H1 (cell line): Measurements from ENCODE around the gene MACROH2A1. TPM values are rescaled to one million over a fixed set of nuclear protein-coding genes. Genes with fewer than 3 reads are reported as not detected.

Source experiments
- CTCF ChIA-PET: fragments of 300-600 bp; sonication (Branson Sonifier 250); formaldehyde crosslinking; loops from one replicate; lab custom pipeline; 2021; ENCODE audit not compliant: partially characterized antibody; lab: Charles Lee
- POLR2A ChIA-PET: fragments of 300-600 bp; sonication (Branson Sonifier 250); formaldehyde crosslinking; loops from one replicate; lab custom pipeline; 2021; ENCODE audit warnings: inconsistent platforms; ENCODE audit not compliant: partially characterized antibody; lab: Charles Lee
- DNase-seq, 2 experiments: peaks; one replicate each; pipeline versions ENCODE4 v3.0.0 to v3.0.0-alpha.2; 2010 to 2022; ENCODE audit warnings: low spot score in 2 of 2, low read depth in 1 of 2, mixed read lengths in 1 of 2
- FAIRE-seq: peaks from 2 replicates; lab custom pipeline; 2011; peaks lifted over from hg19 to GRCh38; lab: Jason Lieb, UNC
- H2AFZ ChIP-seq: 2 replicates; pipeline ENCODE4 v1.8.1; 2012; ENCODE audit warnings: low read length, inconsistent platforms
- H2AK5ac ChIP-seq: 2 replicates; pipeline ENCODE4 v1.6.1; 2013; ENCODE audit warnings: low read depth, low read length
- H2BK120ac ChIP-seq: replicated peaks from 2 replicates; pipeline ENCODE3; 2013; ENCODE audit warnings: low read depth, low read length, inconsistent platforms
- H2BK12ac ChIP-seq: 2 replicates; pipeline ENCODE4 v1.6.1; 2013; ENCODE audit warnings: low read depth, low read length
- H2BK15ac ChIP-seq: 2 replicates; pipeline ENCODE4 v1.6.1; 2013; ENCODE audit warnings: low read length
- H2BK20ac ChIP-seq: 2 replicates; pipeline ENCODE4 v1.6.1; 2013; ENCODE audit warnings: low read length
- H2BK5ac ChIP-seq: 2 replicates; pipeline ENCODE4 v1.6.1; 2013; ENCODE audit warnings: low read depth, low read length
- H3K14ac ChIP-seq: 2 replicates; pipeline ENCODE4 v1.6.1; 2013; ENCODE audit warnings: inconsistent platforms; ENCODE audit not compliant: insufficient read length
- H3K18ac ChIP-seq: 2 replicates; pipeline ENCODE4 v1.6.1; 2013; ENCODE audit warnings: low read length; ENCODE audit errors: extremely low read depth
- H3K23ac ChIP-seq: 2 replicates; pipeline ENCODE4 v1.6.1; 2013; ENCODE audit warnings: inconsistent platforms; ENCODE audit not compliant: insufficient read length
- H3K23me2 ChIP-seq: 2 replicates; pipeline ENCODE4 v1.6.1; 2013; ENCODE audit warnings: low read depth, low read length
- H3K27ac ChIP-seq: 2 replicates; pipeline ENCODE4 v1.6.1; 2011; ENCODE audit warnings: low read depth, low read length, inconsistent platforms
- H3K27me3 ChIP-seq, 4 experiments: replicated peaks in 1 of 4; 1 replicate in 1 of 4; 2 replicates in 3 of 4; pipeline versions ENCODE4 v1.6.1 to v1.8.1; 2011 to 2013; ENCODE audit warnings: low read length in 3 of 4, mild to moderate bottlenecking in 3 of 4, inconsistent platforms in 2 of 4, mixed read lengths in 2 of 4, moderate library complexity in 1 of 4; ENCODE audit not compliant: control insufficient read depth in 3 of 4, insufficient read depth in 3 of 4; ENCODE audit errors: extremely low read depth in 1 of 4
- H3K36me3 ChIP-seq, 4 experiments: 2 replicates each; pipeline versions ENCODE4 v1.6.1 to v1.8.1; 2011 to 2013; ENCODE audit warnings: mild to moderate bottlenecking in 4 of 4, low read length in 3 of 4, moderate library complexity in 2 of 4, control low read depth in 1 of 4, inconsistent platforms in 1 of 4; ENCODE audit not compliant: insufficient read depth in 4 of 4, control insufficient read depth in 2 of 4
- H3K4ac ChIP-seq: replicated peaks from 2 replicates; pipeline ENCODE3; 2013; ENCODE audit warnings: low read length, low read depth, mixed read lengths, inconsistent platforms; ENCODE audit not compliant: insufficient read length
- H3K4me1 ChIP-seq, 4 experiments: replicated peaks in 1 of 4; 1 replicate in 1 of 4; 2 replicates in 3 of 4; pipeline versions ENCODE4 v1.6.1 to v1.8.1; 2011 to 2013; ENCODE audit warnings: low read length in 3 of 4, inconsistent platforms in 2 of 4, mixed read lengths in 1 of 4; ENCODE audit not compliant: insufficient read depth in 4 of 4, control insufficient read depth in 3 of 4
- H3K4me2 ChIP-seq, 2 experiments: 2 replicates each; pipeline versions ENCODE4 v1.6.1 to v1.8.1; 2011 to 2013; ENCODE audit warnings: low read depth in 2 of 2, low read length in 2 of 2, control low read depth in 1 of 2, inconsistent platforms in 1 of 2, mild to moderate bottlenecking in 1 of 2; ENCODE audit not compliant: insufficient read depth in 1 of 2
- H3K4me3 ChIP-seq, 4 experiments: fragments of 200-600, 300-600 bp in 1 of 4; sonication (generic), shearing (Covaris generic), sonication (Bioruptor Twin) in 1 of 4; 2 replicates each; pipeline versions ENCODE4 v1.5.1 to v1.8.1; 2011 to 2016; ENCODE audit warnings: low read length in 4 of 4, low read depth in 3 of 4, control low read depth in 2 of 4, inconsistent platforms in 2 of 4, mild to moderate bottlenecking in 2 of 4, mixed read lengths in 1 of 4, moderate library complexity in 1 of 4; ENCODE audit not compliant: insufficient read depth in 2 of 4; ENCODE audit errors: extremely low read depth in 1 of 4
- H3K56ac ChIP-seq: replicated peaks from 2 replicates; pipeline ENCODE3; 2013; ENCODE audit warnings: low read depth, mild to moderate bottlenecking, mixed read lengths, low read length, inconsistent platforms; ENCODE audit not compliant: insufficient read length
- H3K79me1 ChIP-seq: 2 replicates; pipeline ENCODE4 v1.6.1; 2013; ENCODE audit warnings: low read depth, low read length, control low read depth
- H3K79me2 ChIP-seq, 2 experiments: 2 replicates each; pipeline versions ENCODE4 v1.6.1 to v1.8.1; 2012 to 2013; ENCODE audit warnings: low read length in 2 of 2, mild to moderate bottlenecking in 2 of 2, inconsistent platforms in 1 of 2; ENCODE audit not compliant: insufficient read depth in 2 of 2, control insufficient read depth in 1 of 2
- H3K9ac ChIP-seq, 4 experiments: replicated peaks in 1 of 4; 1 replicate in 1 of 4; 2 replicates in 3 of 4; pipeline versions ENCODE4 v1.6.1 to v1.8.1; 2011 to 2013; ENCODE audit warnings: low read depth in 3 of 4, low read length in 3 of 4, control low read depth in 2 of 4, mild to moderate bottlenecking in 2 of 4, moderate library complexity in 2 of 4, inconsistent platforms in 1 of 4; ENCODE audit errors: extremely low read depth in 1 of 4
- H3K9me3 ChIP-seq, 2 experiments: 2 replicates each; pipeline versions ENCODE4 v1.6.1 to v1.8.1; 2012 to 2013; ENCODE audit warnings: mild to moderate bottlenecking in 2 of 2, moderate library complexity in 2 of 2, control low read depth in 1 of 2, inconsistent platforms in 1 of 2, low read depth in 1 of 2, low read length in 1 of 2, mixed read lengths in 1 of 2; ENCODE audit not compliant: insufficient read depth in 2 of 2
- H4K20me1 ChIP-seq, 2 experiments: replicated peaks in 1 of 2; 2 replicates each; pipeline versions ENCODE3 to v1.8.1; 2011 to 2013; ENCODE audit warnings: inconsistent platforms in 2 of 2, low read length in 2 of 2, mild to moderate bottlenecking in 1 of 2; ENCODE audit not compliant: insufficient read depth in 2 of 2, control insufficient read depth in 1 of 2
- H4K5ac ChIP-seq: 2 replicates; pipeline ENCODE4 v1.6.1; 2013; ENCODE audit warnings: low read length, low read depth, mixed read lengths, inconsistent platforms; ENCODE audit not compliant: insufficient read length
- H4K8ac ChIP-seq: 2 replicates; pipeline ENCODE4 v1.8.0; 2013; ENCODE audit warnings: mild to moderate bottlenecking, moderate library complexity, low read length, inconsistent platforms; ENCODE audit not compliant: insufficient read depth; ENCODE audit errors: extremely low read depth
- H4K91ac ChIP-seq: replicated peaks from 2 replicates; pipeline ENCODE3; 2013; ENCODE audit warnings: low read length, mixed read lengths, inconsistent platforms; ENCODE audit not compliant: insufficient read length
- CTCF ChIP-seq, 3 experiments: IDR thresholded peaks; 1 replicate in 2 of 3; 2 replicates in 1 of 3; pipeline versions ENCODE4 v1.5.1 to v1.6.1; 2011; ENCODE audit warnings: low read length in 3 of 3, mild to moderate bottlenecking in 3 of 3, inconsistent platforms in 2 of 3, low read depth in 1 of 3, moderate library complexity in 1 of 3; ENCODE audit not compliant: insufficient read depth in 1 of 3; ENCODE audit errors: control extremely low read depth in 1 of 3
- EZH2 ChIP-seq: fragments of 200-600 bp; sonication (generic); IDR thresholded peaks from 2 replicates; pipeline ENCODE4 v1.7.1; 2012; ENCODE audit warnings: low read depth, mild to moderate bottlenecking, moderate library complexity, low read length, inconsistent platforms; ENCODE audit not compliant: severe bottlenecking
- JUN ChIP-seq: IDR thresholded peaks from 2 replicates; pipeline ENCODE4 v1.6.1; 2011; ENCODE audit warnings: low read depth, mild to moderate bottlenecking, improper control_type of control experiment, low read length
- JUND ChIP-seq: IDR thresholded peaks from 2 replicates; pipeline ENCODE4 v1.6.1; 2011; ENCODE audit warnings: mild to moderate bottlenecking, improper control_type of control experiment, low read length
- POU5F1 ChIP-seq: IDR thresholded peaks from 2 replicates; pipeline ENCODE4 v1.6.1; 2011; ENCODE audit warnings: low read depth, mild to moderate bottlenecking, low read length, moderate library complexity
- WGBS, 2 experiments: shearing (Covaris generic) in 1 of 2; methylation state at CpG; one replicate each; pipeline versions ENCODE4 v1.1.6 to v1.1.7; 2013 to 2015; ENCODE audit warnings: low lambda C conversion rate in 2 of 2, mixed read lengths in 2 of 2, inconsistent platforms in 1 of 2, low coverage in 1 of 2, missing lambda C conversion rate in 1 of 2; ENCODE audit not compliant: insufficient replicate concordance in 2 of 2, insufficient coverage in 1 of 2, insufficient read length in 1 of 2; ENCODE audit errors: extremely low coverage in 1 of 2, missing lambda C conversion rate in 1 of 2; 5-methylcytosine and 5-hydroxymethylcytosine counted together
- polyA plus RNA-seq, 7 experiments: library from polyadenylated mRNA; depleted of rRNA in 3 of 7; stranded (reverse) in 5 of 7; unstranded in 2 of 7; fragments of >200 nt in 5 of 7; fragments of 200-250 nt in 2 of 7; gene quantifications; 1 replicate in 5 of 7; 2 replicates in 1 of 7; 4 replicates in 1 of 7; pipeline versions ENCODE4 v1.2.1 to v1.2.3, GENCODE V29; 2011 to 2013; ENCODE audit warnings: missing spikeins in 2 of 7, mixed read lengths in 2 of 7
- total RNA-seq: library from RNA; stranded (reverse); fragmentation: NEBNext Ultra II Directional; extraction: Animal tissue kit (Norgen Biotek cat#: 25700); gene quantifications from 2 replicates; pipeline ENCODE4 v1.2.1, GENCODE V29; 2021

The MACROH2A1 gene
- total and polyA plus RNA-seq, 2 of the 8 experiments (the other 6 are each of a cell fraction or from before 2014, with no cell fraction given), result 60.0 to 92.3 TPM

DNA sequence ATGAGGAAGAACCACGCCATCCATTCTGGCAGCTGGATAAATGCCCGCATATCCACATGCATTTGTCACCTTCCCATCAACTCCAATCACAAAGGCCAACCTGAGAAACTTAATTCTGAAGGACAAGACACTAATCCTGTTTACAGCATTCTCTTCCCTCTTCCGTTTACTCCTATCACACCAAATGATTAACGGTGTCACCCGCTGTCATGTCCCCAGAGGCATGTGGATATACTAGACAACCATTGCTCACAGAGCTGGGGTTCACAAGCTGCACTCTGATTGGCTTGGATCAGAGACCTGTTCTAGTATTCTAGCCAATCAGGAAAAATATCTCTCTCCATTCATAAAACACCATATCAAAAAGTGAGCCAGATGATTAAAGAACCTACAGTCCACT, 3.6 kb downstream of the MACROH2A1 start:
- no peak overlapping the region for H3K4ac ChIP-seq
- H2AK5ac ChIP-seq, result no peak overlapping the region
- H4K5ac ChIP-seq, result no peak overlapping the region
- no peak overlapping the region for H3K23ac ChIP-seq
- peaks cover 12% of the 10 kb centered on the region for H3K23me2 ChIP-seq
- no peak overlapping the region for H2AFZ ChIP-seq
- H3K4me1 ChIP-seq, result peaks cover 2 to 16% (median 9%) of the 10 kb centered on the region in 4 experiments
- H2BK120ac ChIP-seq, result no peak overlapping the region
- H2BK5ac ChIP-seq, result no peak overlapping the region
- H4K91ac ChIP-seq, result no peak overlapping the region
- peaks cover 0 to 72% of the 10 kb centered on the region in 2 experiments; a peak in 2 of 4 replicates for H3K79me2 ChIP-seq
- H3K27ac ChIP-seq, result no peak overlapping the region
- no peak overlapping the region for H2BK15ac ChIP-seq
- no peaks in the 10 kb centered on the region for H3K9me3 ChIP-seq
- TF ChIP-seq POU5F1 (no peak), JUND (no peak), EZH2 (no peak), JUN (no peak), CTCF (IDR thresholded peaks at IDR 0.05; ENCODE audit: control extremely low read depth in 1 of 3, insufficient read depth in 1 of 3, low read depth in 1 of 3, low read length in 3 of 3) (no peak)
- CTCF ChIA-PET, result interaction anchor here (0.7 to 0.8 kb wide), 3 partner anchors 8 to 63 kb away, joined by 3 to 5 read pairs (median 4); no protein-coding TSS in a partner anchor
- no peak overlapping the region for H4K8ac ChIP-seq
- no peak overlapping the region for H3K14ac ChIP-seq
- DNase-seq (no peak), FAIRE-seq (no peak)
- peaks cover 15% of the 10 kb centered on the region for H3K79me1 ChIP-seq
- H3K4me3 ChIP-seq, result no peak overlapping the region
- peaks cover 0 to 12% (median 8%) of the 10 kb centered on the region in 4 experiments; a peak in 6 of 7 replicates for H3K27me3 ChIP-seq
- H3K18ac ChIP-seq, result no peak overlapping the region
- H3K56ac ChIP-seq, result no peak overlapping the region
- WGBS, 2 experiments, result 80% methylated on average over 5 of the region's 5 CpGs; no CpG with 5 or more reads in 1 of the 2 experiments
- POLR2A ChIA-PET, result no interaction called here
- no peak overlapping the region for H2BK20ac ChIP-seq
- no peak overlapping the region for H3K9ac ChIP-seq
- peaks cover 23 to 54% of the 10 kb centered on the region in 2 experiments for H4K20me1 ChIP-seq
- H3K36me3 ChIP-seq, result no peaks in the 10 kb centered on the region
- no peak overlapping the region for H2BK12ac ChIP-seq
- H3K4me2 ChIP-seq, result no peak overlapping the region
